ENCODE data around the gene PWWP2A. TPM values are rescaled to one million over a fixed set of nuclear protein-coding genes. Genes with fewer than 3 reads are reported as not detected.
"Not testable (repeated sequence)": the region's sequence is repeated elsewhere in the genome, so short reads cannot be mapped to it uniquely, and the experiment has no call there.

The PWWP2A gene
- total and polyA plus RNA-seq, 7 donors = 3.0 to 13.4 (median 7.3) TPM

DNA sequence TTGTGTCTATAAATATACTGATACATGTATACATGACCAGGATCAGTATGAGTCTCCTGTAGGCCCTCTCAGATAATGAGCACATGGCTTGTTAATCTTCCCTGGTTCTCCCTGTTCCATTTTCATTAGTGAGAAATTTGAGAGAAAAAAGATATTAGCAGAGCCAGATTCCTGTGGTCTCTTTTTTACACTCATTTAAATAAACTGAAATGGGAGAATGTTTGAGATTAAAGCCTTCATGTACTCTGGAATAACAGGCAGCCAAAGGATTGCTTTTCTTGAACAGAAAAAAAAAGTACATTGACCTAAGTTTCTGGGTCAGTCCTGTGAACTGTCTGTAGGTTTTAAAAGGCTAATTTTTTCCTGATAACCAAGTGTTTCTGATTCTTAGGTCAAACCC, 44.2 kb downstream of the PWWP2A start:
- TF ChIP-seq CTCF (IDR thresholded peaks at IDR 0.05) = no peak
- Histone ChIP-seq H3K4me1 (no peaks in the 10 kb centered on the region), H3K27ac (no peak overlapping the region), H3K36me3 (ENCODE audit: insufficient read depth in 1 of 2, low read depth in 1 of 2) (peaks cover 0 to 32% of the 10 kb centered on the region in 2 donors), H3K4me3 (no peak overlapping the region), H3K27me3 (ENCODE audit: insufficient read depth in 3 of 3, low read length in 2 of 3) (no peaks in the 10 kb centered on the region), H3K9me3 (no peaks in the 10 kb centered on the region)
- ATAC-seq (no peak), DNase-seq (no peak)
- intact Hi-C loops (cut with DNase I) = no loop called here

GRCh38 chr5:160071916-160072315, 47.3 kb downstream of the PWWP2A start:
- TF ChIP-seq CTCF (IDR thresholded peaks at IDR 0.05) = no peak
- WGBS, 3 donors = 45 to 63% (median 59%) methylated on average over 2 of the region's 2 CpGs
- Histone ChIP-seq H3K9me3 (no peaks in the 10 kb centered on the region), H3K36me3 (ENCODE audit: insufficient read depth in 1 of 2, low read depth in 1 of 2) (peaks cover 2 to 21% of the 10 kb centered on the region in 2 donors), H3K27me3 (ENCODE audit: insufficient read depth in 3 of 3, low read length in 2 of 3) (no peaks in the 10 kb centered on the region), H3K27ac (no peak overlapping the region), H3K4me1 (no peaks in the 10 kb centered on the region), H3K4me3 (no peak overlapping the region)
- DNase-seq = no peak
- no peak for ATAC-seq
- intact Hi-C loops (cut with DNase I) = no loop called here

GRCh38 chr5:160071516-160071915, 47.7 kb downstream of the PWWP2A start:
- Histone ChIP-seq H3K27ac (no peak overlapping the region), H3K4me3 (no peak overlapping the region), H3K27me3 (ENCODE audit: insufficient read depth in 3 of 3, low read length in 2 of 3) (no peaks in the 10 kb centered on the region), H3K4me1 (no peaks in the 10 kb centered on the region), H3K36me3 (ENCODE audit: insufficient read depth in 1 of 2, low read depth in 1 of 2) (peaks cover 2 to 25% of the 10 kb centered on the region in 2 donors), H3K9me3 (no peaks in the 10 kb centered on the region)
- ATAC-seq (peak in 1 of 4 donors; percentile 44), DNase-seq (no peak)
- WGBS, 3 donors = 44 to 48% (median 45%) methylated on average over 8 of the region's 8 CpGs
- TF ChIP-seq CTCF (IDR thresholded peaks at IDR 0.05) = no peak
- intact Hi-C loops (cut with DNase I) = no loop called here

DNA sequence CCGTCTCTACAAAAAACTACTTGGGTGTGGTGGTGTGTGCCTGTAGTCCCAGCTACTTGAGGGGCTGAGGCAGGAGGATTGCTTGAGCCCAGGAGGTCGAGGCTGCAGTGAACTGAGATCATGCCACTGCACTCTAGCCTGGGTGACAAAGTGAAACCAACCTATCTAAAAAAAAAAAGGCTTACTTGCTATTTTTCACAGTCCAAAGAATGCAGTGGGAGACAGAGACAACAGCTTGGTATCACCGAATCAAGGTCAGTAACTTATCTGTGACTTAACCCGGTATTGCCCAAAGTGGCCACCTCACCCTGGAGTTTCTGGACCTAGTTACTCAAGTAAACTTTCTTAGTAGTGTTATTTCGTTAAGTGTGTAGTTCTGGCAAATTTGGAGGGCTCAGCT, 50.1 kb downstream of the PWWP2A start:
- H3K27me3 ChIP-seq (ENCODE audit: insufficient read depth in 3 of 3, low read length in 2 of 3); H3K9me3 ChIP-seq; H3K4me3 ChIP-seq; H3K27ac ChIP-seq; intact Hi-C loops (cut with DNase I); H3K4me1 ChIP-seq; DNase-seq; ATAC-seq: not testable (repeated sequence)
- peaks cover 2 to 46% of the 10 kb centered on the region in 2 donors for H3K36me3 ChIP-seq (ENCODE audit: insufficient read depth in 1 of 2, low read depth in 1 of 2)
- 86 to 92% (median 87%) methylated on average over 5 of the region's 5 CpGs for WGBS, 3 donors

- no peak for ATAC-seq
- no peak for TF ChIP-seq CTCF (IDR thresholded peaks at IDR 0.05)
- peaks cover 4 to 78% of the 10 kb centered on the region in 2 donors for H3K36me3 ChIP-seq (ENCODE audit: insufficient read depth in 1 of 2, low read depth in 1 of 2)
- no peak overlapping the region for H3K27ac ChIP-seq
- intact Hi-C loops (cut with DNase I) = no loop called here
- H3K9me3 ChIP-seq = no peaks in the 10 kb centered on the region
- no peaks in the 10 kb centered on the region for H3K4me1 ChIP-seq
- H3K4me3 ChIP-seq = no peak overlapping the region
- H3K27me3 ChIP-seq (ENCODE audit: insufficient read depth in 3 of 3, low read length in 2 of 3) = no peaks in the 10 kb centered on the region
- no peak for DNase-seq
- WGBS, 3 donors = 80 to 87% (median 80%) methylated on average over 9 of the region's 9 CpGs
Observed at GRCh38 chr5:160064995-160065614, 54.1 kb downstream of the PWWP2A start.
